PC-3 (cell line): ENCODE measurements around the gene EIF4B.

Experiments
- EZH2 ChIP-seq: fragments of 300-600 bp; sonication (generic); IDR thresholded peaks from one replicate; pipeline ENCODE4 v1.6.1; 2017; ENCODE audit warnings: antibody characterized with exemption, mild to moderate bottlenecking, low read length; ENCODE audit not compliant: unreplicated experiment
- EZH2phosphoT487 ChIP-seq: fragments of 300-600 bp; sonication (generic); IDR thresholded peaks from 2 replicates; pipeline ENCODE4 v1.6.1; 2018; ENCODE audit warnings: mild to moderate bottlenecking, antibody characterized with exemption, low read length, borderline replicate concordance
- TF ChIP-seq, protein P1 (sequence below): fragments of 300-600 bp; sonication (generic); conservative IDR thresholded peaks from 2 replicates; pipeline ENCODE4 v1.5.1; 2017; ENCODE audit warnings: antibody characterized with exemption, low read depth, mild to moderate bottlenecking, low read length

DNA sequence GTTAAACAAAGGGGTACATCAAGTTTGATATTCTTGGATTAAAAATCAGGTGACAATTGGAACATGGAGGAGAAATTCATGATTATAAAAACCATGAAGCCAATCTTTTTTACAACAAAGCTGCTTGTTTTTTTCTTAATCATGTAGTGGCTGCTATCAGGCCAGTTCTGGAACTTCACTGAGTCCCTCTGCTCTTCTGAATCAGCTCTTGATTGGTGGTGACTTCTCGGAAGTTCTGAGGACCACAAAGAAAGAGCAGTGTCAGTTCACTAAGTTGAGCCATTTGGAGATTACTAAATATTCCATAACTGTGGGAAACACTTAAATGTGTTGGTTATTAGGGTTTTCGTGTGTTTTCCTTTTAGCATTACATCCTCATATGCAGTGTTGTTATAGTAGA, 8.5 kb downstream of the EIF4B start:
- TF ChIP-seq, protein P1, sequence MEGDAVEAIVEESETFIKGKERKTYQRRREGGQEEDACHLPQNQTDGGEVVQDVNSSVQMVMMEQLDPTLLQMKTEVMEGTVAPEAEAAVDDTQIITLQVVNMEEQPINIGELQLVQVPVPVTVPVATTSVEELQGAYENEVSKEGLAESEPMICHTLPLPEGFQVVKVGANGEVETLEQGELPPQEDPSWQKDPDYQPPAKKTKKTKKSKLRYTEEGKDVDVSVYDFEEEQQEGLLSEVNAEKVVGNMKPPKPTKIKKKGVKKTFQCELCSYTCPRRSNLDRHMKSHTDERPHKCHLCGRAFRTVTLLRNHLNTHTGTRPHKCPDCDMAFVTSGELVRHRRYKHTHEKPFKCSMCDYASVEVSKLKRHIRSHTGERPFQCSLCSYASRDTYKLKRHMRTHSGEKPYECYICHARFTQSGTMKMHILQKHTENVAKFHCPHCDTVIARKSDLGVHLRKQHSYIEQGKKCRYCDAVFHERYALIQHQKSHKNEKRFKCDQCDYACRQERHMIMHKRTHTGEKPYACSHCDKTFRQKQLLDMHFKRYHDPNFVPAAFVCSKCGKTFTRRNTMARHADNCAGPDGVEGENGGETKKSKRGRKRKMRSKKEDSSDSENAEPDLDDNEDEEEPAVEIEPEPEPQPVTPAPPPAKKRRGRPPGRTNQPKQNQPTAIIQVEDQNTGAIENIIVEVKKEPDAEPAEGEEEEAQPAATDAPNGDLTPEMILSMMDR, result no peak
- TF ChIP-seq EZH2, result no peak
- no peak for TF ChIP-seq EZH2phosphoT487
